Naive thymus-derived CD4-positive, alpha-beta T cell (primary cell): ENCODE results near the gene WHAMM. TPM values are rescaled to one million over a fixed set of nuclear protein-coding genes. Genes with fewer than 3 reads are reported as not detected.

ENCODE experiments used
- ATAC-seq: fragments of 150-1000 bp; cut with Tn5 transposase; 2 replicates; pipeline ENCODE4 v1.10.0; 2021; ENCODE audit warnings: mild to moderate bottlenecking, moderate library complexity
- CTCF ChIA-PET: fragments of 350-600 bp; sonication (Branson Sonifier 250); formaldehyde crosslinking; loops from one replicate; lab custom pipeline; 2021; ENCODE audit warnings: antibody characterized with exemption; lab: Charles Lee
- POLR2A ChIA-PET: fragments of 350-600 bp; sonication (Branson Sonifier 250); formaldehyde crosslinking; loops from one replicate; lab custom pipeline; 2021; ENCODE audit warnings: antibody characterized with exemption, inconsistent platforms; lab: Charles Lee
- DNase-seq, 9 donors: peaks; one replicate each; pipeline versions ENCODE4 v3.0.0 to v3.0.0-alpha.2; 2020 to 2022; ENCODE audit warnings: mixed read lengths in 1 of 9
- H3K27ac ChIP-seq: one replicate; pipeline ENCODE4 v1.7.0; 2013; ENCODE audit warnings: mild to moderate bottlenecking, low read depth, low read length, moderate library complexity
- H3K27me3 ChIP-seq, 2 donors: one replicate each; pipeline ENCODE4 v1.7.0; 2013; ENCODE audit warnings: low read length in 2 of 2, mild to moderate bottlenecking in 2 of 2, moderate library complexity in 2 of 2; ENCODE audit not compliant: control insufficient read depth in 2 of 2, insufficient read depth in 2 of 2
- H3K36me3 ChIP-seq, 3 experiments: 1 replicate in 2 of 3; 2 replicates in 1 of 3; pipeline ENCODE4 v1.7.0; 2013; ENCODE audit warnings: low read length in 3 of 3, mild to moderate bottlenecking in 3 of 3, moderate library complexity in 1 of 3; ENCODE audit not compliant: insufficient read depth in 3 of 3, control insufficient read depth in 2 of 3
- H3K4me1 ChIP-seq, 2 donors: one replicate each; pipeline ENCODE4 v1.7.0; 2013; ENCODE audit warnings: low read length in 2 of 2, mild to moderate bottlenecking in 2 of 2, moderate library complexity in 1 of 2; ENCODE audit not compliant: control insufficient read depth in 2 of 2, insufficient read depth in 2 of 2
- H3K4me3 ChIP-seq: 2 replicates; pipeline ENCODE4 v1.7.0; 2013; ENCODE audit warnings: mild to moderate bottlenecking, low read length
- H3K9me3 ChIP-seq, 3 experiments: 1 replicate in 2 of 3; 2 replicates in 1 of 3; pipeline ENCODE4 v1.7.0; 2013; ENCODE audit warnings: low read length in 3 of 3; ENCODE audit not compliant: control insufficient read depth in 2 of 3
- H3K27ac Mint-ChIP-seq, 9 donors: one replicate each; pipeline ENCODE4 v1.8.0; 2020 to 2022; ENCODE audit warnings: mixed read lengths in 9 of 9, mild to moderate bottlenecking in 8 of 9, moderate library complexity in 5 of 9, inconsistent platforms in 2 of 9
- H3K27me3 Mint-ChIP-seq, 5 donors: one replicate each; pipeline ENCODE4 v1.8.0; 2021 to 2022; ENCODE audit warnings: mixed read lengths in 5 of 5, mild to moderate bottlenecking in 1 of 5
- H3K36me3 Mint-ChIP-seq, 5 donors: one replicate each; pipeline ENCODE4 v1.8.0; 2020 to 2022; ENCODE audit warnings: mixed read lengths in 5 of 5, mild to moderate bottlenecking in 3 of 5, inconsistent platforms in 1 of 5
- H3K4me1 Mint-ChIP-seq, 7 donors: one replicate each; pipeline ENCODE4 v1.8.0; 2020 to 2022; ENCODE audit warnings: mixed read lengths in 7 of 7, mild to moderate bottlenecking in 3 of 7, inconsistent platforms in 1 of 7
- H3K4me3 Mint-ChIP-seq, 10 donors: one replicate each; pipeline ENCODE4 v1.8.0; 2020 to 2022; ENCODE audit warnings: mild to moderate bottlenecking in 10 of 10, mixed read lengths in 10 of 10, moderate library complexity in 6 of 10, inconsistent platforms in 2 of 10
- H3K9me3 Mint-ChIP-seq, 11 donors: one replicate each; pipeline ENCODE4 v1.8.0; 2020 to 2022; ENCODE audit warnings: mixed read lengths in 11 of 11, mild to moderate bottlenecking in 4 of 11, inconsistent platforms in 1 of 11, moderate library complexity in 1 of 11
- intact Hi-C, 2 donors: fragments of 100-400 bp; cut with micrococcal nuclease; formaldehyde crosslinking; loops; one replicate each; pipeline ENCODE4 v1.15.1; 2023
- polyA plus RNA-seq, 2 donors: library from polyadenylated mRNA; unstranded; fragments of 300-500 nt; fragmentation: Illumina TruSeq; gene quantifications; one replicate each; pipeline ENCODE4 v1.2.3, GENCODE V29; 2021
- total RNA-seq, 6 experiments: library from RNA in 5 of 6; stranded (reverse) in 5 of 6; gene quantifications; 1 replicate in 5 of 6; 2 replicates in 1 of 6; pipeline ENCODE4 v1.2.3 and lab custom pipeline; 2021 to 2026

WHAMM gene
- total and polyA plus RNA-seq, 7 experiments from 2014 or later: 3.5 to 72.2 (median 30.8) TPM

DNA sequence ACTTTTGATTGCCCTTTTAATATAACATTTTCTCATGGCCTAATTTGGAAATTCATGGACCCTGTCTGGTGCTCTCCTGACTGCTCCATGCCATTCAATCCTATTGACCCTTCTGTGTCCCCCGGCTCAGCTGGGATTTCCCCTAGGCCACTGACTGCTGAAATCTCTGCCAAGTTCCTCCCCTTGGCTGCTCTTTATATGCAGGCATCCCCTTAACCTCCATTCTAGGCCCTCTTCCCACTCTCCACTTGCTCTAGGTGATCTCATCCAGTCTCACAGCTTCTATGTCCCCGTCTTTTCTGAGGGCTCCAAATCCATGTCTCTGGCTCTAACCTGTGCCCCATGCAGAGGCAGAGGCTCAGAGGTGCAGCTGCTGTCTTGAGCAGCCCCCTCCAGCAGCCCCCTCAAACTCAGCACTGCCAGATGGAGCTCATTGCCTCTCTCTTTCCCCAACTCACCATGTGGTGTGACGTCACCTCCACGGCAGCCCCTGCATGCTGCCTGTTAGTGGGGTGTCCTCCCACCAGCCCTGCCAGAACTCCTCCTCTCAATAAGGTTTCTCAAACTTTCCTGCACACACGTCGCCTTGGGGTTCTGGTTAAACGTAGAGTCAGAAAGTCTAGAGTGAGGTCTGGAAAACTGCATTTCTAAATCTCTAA is 10.1 kb upstream of the WHAMM start:
- ChIA-PET POLR2A (no interaction called here), CTCF (no interaction called here)
- Histone ChIP-seq H3K36me3 (no peaks in the 10 kb centered on the region), H3K9me3 (no peaks in the 10 kb centered on the region), H3K4me3 (no peak overlapping the region), H3K27ac (no peak overlapping the region), H3K4me1 (no peaks in the 10 kb centered on the region), H3K27me3 (no peaks in the 10 kb centered on the region)
- ATAC-seq (no peak), DNase-seq (no peak)
- intact Hi-C loops: no loop called here
- peaks cover 0 to 7% (median 5%) of the 10 kb centered on the region in 5 donors for H3K36me3 Mint-ChIP-seq
- peaks cover 18 to 62% (median 22%) of the 10 kb centered on the region in 5 donors for H3K27me3 Mint-ChIP-seq
- no peak overlapping the region for H3K27ac Mint-ChIP-seq
- H3K9me3 Mint-ChIP-seq: peaks cover 0 to 3% (median 1%) of the 10 kb centered on the region in 11 donors
- no peak overlapping the region for H3K4me3 Mint-ChIP-seq
- H3K4me1 Mint-ChIP-seq: peaks cover 0 to 1% (median 0%) of the 10 kb centered on the region in 7 donors

DNA sequence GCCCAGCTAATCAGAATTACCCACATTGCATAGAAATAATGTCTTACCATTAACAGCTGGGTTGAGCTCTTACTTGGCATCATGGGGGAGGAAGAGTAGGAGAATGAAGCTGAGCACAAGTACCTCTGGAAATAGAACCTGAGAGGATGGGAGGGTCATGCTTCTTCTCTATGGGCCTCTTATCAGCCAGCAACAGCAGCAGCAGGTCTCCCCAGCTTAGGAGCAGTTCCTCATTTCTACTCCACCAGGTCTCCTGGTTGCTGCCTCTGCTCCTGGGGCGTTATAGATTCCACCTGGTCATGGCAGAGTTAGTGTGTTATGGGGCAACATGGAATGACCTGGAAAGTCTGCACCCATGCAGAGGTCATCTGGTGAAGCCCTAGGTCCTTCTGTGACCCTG is 6.9 kb upstream of the WHAMM start:
- no peak overlapping the region for H3K4me3 ChIP-seq
- ATAC-seq: no peak
- ChIA-PET CTCF (no interaction called here), POLR2A (no interaction called here)
- no peaks in the 10 kb centered on the region for H3K27me3 ChIP-seq
- Mint-ChIP-seq H3K27me3 (peaks cover 17 to 74% (median 22%) of the 10 kb centered on the region in 5 donors), H3K9me3 (no peaks in the 10 kb centered on the region), H3K4me3 (no peak overlapping the region), H3K36me3 (peaks cover 0 to 5% (median 0%) of the 10 kb centered on the region in 5 donors), H3K4me1 (no peaks in the 10 kb centered on the region), H3K27ac (no peak overlapping the region)
- no peaks in the 10 kb centered on the region for H3K4me1 ChIP-seq
- H3K9me3 ChIP-seq: no peaks in the 10 kb centered on the region
- no peak for DNase-seq
- intact Hi-C loops: no loop called here
- H3K36me3 ChIP-seq: no peaks in the 10 kb centered on the region
- no peak overlapping the region for H3K27ac ChIP-seq

DNA sequence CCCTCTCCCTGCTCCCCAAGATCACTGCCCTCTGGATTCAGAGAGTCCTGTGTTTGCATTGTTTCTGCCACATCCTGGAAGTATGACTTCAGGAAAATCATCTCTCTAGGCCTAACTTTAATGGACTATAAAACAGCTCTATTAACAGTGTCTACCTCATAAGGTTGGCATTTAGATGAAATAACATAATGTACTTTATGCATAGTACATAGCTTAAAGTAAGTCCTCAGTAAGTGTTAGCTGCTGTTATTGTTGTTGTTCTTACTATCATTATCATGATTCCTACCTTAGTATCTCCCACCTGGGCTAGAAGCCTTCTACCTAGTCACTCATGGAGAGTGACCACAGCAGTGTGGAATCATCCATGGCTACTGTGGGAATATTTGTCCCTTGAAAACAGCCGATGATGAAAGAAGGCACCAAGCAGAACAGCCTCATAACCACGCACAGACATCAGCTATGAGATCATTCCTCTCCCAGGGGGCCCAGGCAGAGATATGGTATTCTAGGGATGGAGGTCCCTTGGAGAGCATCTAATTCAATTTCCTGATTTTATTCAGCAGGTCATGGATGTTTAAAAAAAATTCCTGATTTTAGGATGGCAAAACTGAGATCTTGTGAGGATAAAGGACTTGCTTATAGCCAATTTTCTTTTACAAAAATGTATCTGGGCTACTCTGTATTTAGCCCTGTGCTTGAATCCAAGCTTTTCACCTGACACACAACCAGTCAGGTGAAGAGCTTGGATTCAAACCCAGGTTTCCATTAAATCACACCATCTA is 5.4 kb upstream of the WHAMM start:
- no peak for ATAC-seq
- Mint-ChIP-seq H3K4me3 (no peak overlapping the region), H3K27ac (no peak overlapping the region), H3K4me1 (peaks cover 4 to 7% (median 5%) of the 10 kb centered on the region in 7 donors), H3K27me3 (peaks cover 17 to 69% (median 20%) of the 10 kb centered on the region in 5 donors), H3K36me3 (peaks cover 0 to 5% (median 0%) of the 10 kb centered on the region in 5 donors), H3K9me3 (no peaks in the 10 kb centered on the region)
- Histone ChIP-seq H3K9me3 (no peaks in the 10 kb centered on the region), H3K27me3 (no peaks in the 10 kb centered on the region), H3K36me3 (no peaks in the 10 kb centered on the region), H3K4me1 (peaks cover 2 to 3% of the 10 kb centered on the region in 2 donors), H3K4me3 (no peak overlapping the region), H3K27ac (no peak overlapping the region)
- ChIA-PET POLR2A (interaction anchor here (0.6 kb wide), 1 partner anchor 26 kb away, joined by 4 read pairs; no protein-coding TSS in a partner anchor), CTCF (no interaction called here)
- no peak for DNase-seq
- intact Hi-C loops: no loop called here

DNA sequence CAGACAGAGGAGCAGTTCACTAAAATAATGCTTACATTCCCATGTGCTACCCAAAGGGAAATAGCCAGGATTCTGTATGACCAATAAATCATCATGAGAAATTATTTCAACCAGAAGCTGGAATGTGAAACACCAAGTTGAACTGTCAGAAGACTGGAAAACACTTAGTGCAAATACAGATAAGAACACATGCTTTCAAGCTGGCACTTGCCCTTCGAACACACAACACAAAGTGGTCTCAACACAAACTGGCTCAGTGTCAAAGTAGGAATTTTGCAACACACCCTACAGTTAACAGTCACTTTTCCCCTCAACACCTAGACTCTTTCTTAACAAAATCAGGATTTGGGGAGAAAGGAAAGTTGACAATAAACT is 4.9 kb upstream of the WHAMM start:
- CTCF ChIA-PET: no interaction called here
- H3K4me3 Mint-ChIP-seq: no peak overlapping the region

DNA sequence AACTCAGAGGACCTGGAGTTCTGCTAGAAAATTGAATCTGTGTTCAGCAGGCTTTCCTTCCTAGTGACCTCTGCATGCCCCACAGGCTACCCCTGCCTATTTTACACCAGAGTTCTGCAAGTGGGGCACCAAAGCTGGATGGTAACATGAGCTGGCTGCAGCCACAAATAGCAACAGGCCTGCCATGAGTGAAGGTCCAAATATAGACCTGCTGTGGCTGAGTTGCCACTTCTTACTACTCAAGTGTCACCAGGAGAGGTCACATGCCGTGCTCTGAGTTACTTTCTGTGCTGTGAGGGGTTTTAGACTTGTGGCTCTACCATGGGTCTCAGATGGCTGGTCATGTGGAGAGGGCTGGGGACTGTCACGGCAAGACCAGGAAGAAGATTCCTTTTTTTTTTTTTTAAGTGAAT is 3.4 kb upstream of the WHAMM start, which contains the start of gene FSD2:
Gene FSD2 (minus strand): TSS at position 76 of the 413 bp plus-strand sequence. CDS start 18,679 bp downstream, outside the sequence.
- Histone ChIP-seq H3K4me3 (no peak within 1 kb of the TSS), H3K4me1 (peaks cover 5% of the 10 kb centered on the region in 2 donors), H3K27ac (no peak within 1 kb of the TSS), H3K36me3 (peaks cover 0 to 4% (median 0%) of the 10 kb centered on the region in 3 experiments), H3K27me3 (no peaks in the 10 kb centered on the region), H3K9me3 (no peaks in the 10 kb centered on the region)
- ATAC-seq (no peak), DNase-seq (no peak)
- peaks cover 6 to 53% (median 7%) of the 10 kb centered on the region in 5 donors for H3K27me3 Mint-ChIP-seq
- ChIA-PET CTCF (no interaction called here), POLR2A (interaction anchor here (0.7 to 1.5 kb wide), 2 partner anchors 12 to 263 kb away, joined by 3 to 4 read pairs; no protein-coding TSS in a partner anchor)
- peaks cover 0 to 4% (median 0%) of the 10 kb centered on the region in 5 donors for H3K36me3 Mint-ChIP-seq
- no peak within 1 kb of the TSS for H3K4me3 Mint-ChIP-seq
- intact Hi-C loops: loop anchor here in 1 of 2 donors (5.0 kb wide), 1 partner anchor 196 kb away; no protein-coding TSS in a partner anchor
- H3K27ac Mint-ChIP-seq: no peak within 1 kb of the TSS
- peaks cover 7 to 17% (median 11%) of the 10 kb centered on the region in 7 donors for H3K4me1 Mint-ChIP-seq
- H3K9me3 Mint-ChIP-seq: no peaks in the 10 kb centered on the region

More for the DNA sequence above, 4.9 kb upstream of the WHAMM start:
- H3K9me3 ChIP-seq: no peaks in the 10 kb centered on the region
- H3K4me1 ChIP-seq: peaks cover 5% of the 10 kb centered on the region in 2 donors
- no peak for DNase-seq
- peaks cover 0 to 4% (median 0%) of the 10 kb centered on the region in 5 donors for H3K36me3 Mint-ChIP-seq
- H3K4me3 ChIP-seq: no peak overlapping the region
- H3K36me3 ChIP-seq: peaks cover 0 to 2% (median 0%) of the 10 kb centered on the region in 3 experiments
- no peak overlapping the region for H3K27ac ChIP-seq
- intact Hi-C loops: no loop called here
- H3K9me3 Mint-ChIP-seq: no peaks in the 10 kb centered on the region
- no peak for ATAC-seq
- POLR2A ChIA-PET: interaction anchor here (0.6 kb wide), 1 partner anchor 25 kb away, joined by 4 read pairs; no protein-coding TSS in a partner anchor
- H3K27me3 Mint-ChIP-seq: peaks cover 14 to 63% (median 15%) of the 10 kb centered on the region in 5 donors
- no peaks in the 10 kb centered on the region for H3K27me3 ChIP-seq
- no peak overlapping the region for H3K27ac Mint-ChIP-seq
- H3K4me1 Mint-ChIP-seq: peaks cover 4 to 12% (median 10%) of the 10 kb centered on the region in 7 donors

DNA sequence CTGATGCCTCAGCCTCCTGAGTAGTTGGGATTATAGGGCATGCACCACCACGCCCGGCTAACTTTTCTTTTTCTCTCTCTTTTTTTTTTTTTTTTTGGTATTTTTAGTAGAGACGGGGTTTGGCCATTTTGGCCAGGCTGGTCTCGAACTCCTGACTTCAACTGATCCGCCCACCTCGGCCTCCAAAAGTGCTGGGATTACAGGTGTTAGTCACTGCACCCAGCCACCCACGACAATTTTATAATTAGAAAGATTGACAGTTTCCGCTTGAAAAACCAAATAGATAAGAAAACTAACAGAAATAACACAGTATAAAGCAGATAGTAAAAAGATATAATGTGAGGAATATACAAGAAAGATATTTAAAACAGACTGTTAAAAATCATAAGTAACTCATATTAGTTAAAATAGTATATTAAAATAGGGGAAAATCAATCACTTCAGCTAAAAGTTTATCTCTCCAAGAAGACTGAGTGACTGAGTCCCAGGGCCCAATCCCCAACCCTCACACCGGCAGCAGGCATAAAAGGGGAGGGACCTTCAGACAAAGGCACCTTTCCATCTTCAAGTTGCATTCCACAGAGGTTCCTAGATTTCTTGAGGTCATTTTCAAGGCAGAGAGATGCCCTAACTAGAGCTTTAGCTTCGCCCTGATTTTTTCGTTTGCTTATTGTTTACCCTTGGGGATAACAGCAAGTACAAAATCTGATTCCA is 1.4 kb upstream of the WHAMM start:
- intact Hi-C loops: loop anchor here (2.0 to 5.0 kb wide), 2 partner anchors 194 to 299 kb away; partner anchors contain the start of gene TM6SF1 (in 1 of the 2)
- ChIA-PET CTCF (no interaction called here), POLR2A (interaction anchor here (0.6 to 5.2 kb wide), 4 partner anchors 57 to 268 kb away, joined by 3 to 34 read pairs (median 26); partner anchors contain the start of gene RPS17)
- peaks cover 0 to 4% (median 0%) of the 10 kb centered on the region in 3 experiments for H3K36me3 ChIP-seq
- Mint-ChIP-seq H3K27ac (peak overlapping the region in 4 of 9 donors; percentile 22 to 87 (median 74)), H3K4me3 (peak overlapping the region in 3 of 10 donors; percentile 9 to 93 (median 10)), H3K4me1 (peaks cover 20 to 33% (median 29%) of the 10 kb centered on the region in 7 donors), H3K36me3 (peaks cover 6 to 14% (median 8%) of the 10 kb centered on the region in 5 donors), H3K9me3 (no peaks in the 10 kb centered on the region), H3K27me3 (peaks cover 0 to 34% (median 0%) of the 10 kb centered on the region in 5 donors)
- peak overlapping the region; percentile 100 for H3K27ac ChIP-seq
- H3K9me3 ChIP-seq: no peaks in the 10 kb centered on the region
- DNase-seq (no peak), ATAC-seq (no peak)
- no peaks in the 10 kb centered on the region for H3K27me3 ChIP-seq
- no peak overlapping the region for H3K4me3 ChIP-seq
- peaks cover 8 to 20% of the 10 kb centered on the region in 2 donors for H3K4me1 ChIP-seq
